HG03095 (cell line): ENCODE measurements around the gene BARD1.

ENCODE experiments used
- ATAC-seq: cut with Tn5 transposase; IDR thresholded peaks from one replicate; pipeline ENCODE4 v1.9.1; 2021; ENCODE audit warnings: moderate library complexity; ENCODE audit not compliant: unreplicated experiment

BARD1 gene

DNA sequence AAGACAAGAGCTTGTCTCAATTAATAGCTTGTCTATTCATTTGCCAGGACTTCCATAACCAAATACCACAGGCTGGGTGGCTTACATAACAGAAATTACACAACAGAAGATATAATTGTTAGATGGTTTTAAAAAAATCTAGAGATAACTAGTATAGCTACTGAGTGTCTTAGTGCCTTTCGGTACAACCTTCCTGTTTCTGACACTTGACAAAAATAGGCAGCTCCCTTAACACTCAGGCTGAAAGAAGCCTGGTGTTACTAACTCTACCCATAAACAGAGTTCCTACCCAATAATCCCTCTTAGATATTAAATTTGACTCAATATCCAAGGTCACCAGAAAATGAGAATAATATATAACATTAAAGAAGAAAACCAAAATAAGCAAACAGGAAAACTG, 129.7 kb downstream of the BARD1 start:
- no peak for ATAC-seq

DNA sequence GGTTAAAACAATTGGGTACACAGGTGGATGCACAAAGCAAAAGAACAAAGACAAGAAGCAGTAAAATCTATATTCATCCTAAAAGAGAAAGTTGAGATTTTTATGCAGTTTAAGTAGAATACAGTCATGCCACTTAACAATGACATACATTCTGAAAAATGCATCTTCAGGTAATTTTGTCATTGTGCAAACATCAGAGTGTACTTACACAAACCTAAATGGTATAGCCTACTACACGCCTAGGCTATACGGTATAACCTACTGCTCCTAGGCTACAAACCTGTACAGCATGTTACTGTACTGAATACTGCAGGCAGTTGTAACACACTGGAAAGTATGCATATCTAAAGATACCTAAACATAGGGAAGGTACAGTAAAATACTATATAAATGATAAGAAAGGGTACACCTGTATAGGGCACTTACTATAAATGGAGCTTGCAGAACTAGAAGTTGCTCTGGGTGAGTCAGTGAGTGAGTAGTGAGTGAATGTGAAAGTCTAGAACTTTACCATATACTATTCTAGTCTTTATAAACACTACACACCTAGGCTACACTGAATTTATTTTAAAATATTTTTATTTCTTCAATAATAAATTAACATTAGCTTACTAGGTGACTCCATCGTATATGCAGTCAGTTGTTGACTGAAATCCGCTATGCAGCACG, 132.9 kb downstream of the BARD1 start:
- no peak for ATAC-seq
